DMS79 (cell line): ENCODE data around the gene DAD1.

Experiments
- DNase-seq: peaks from one replicate; lab custom pipeline; 2025; lab: John Stamatoyannopoulos, UW

Gene DAD1

DNA sequence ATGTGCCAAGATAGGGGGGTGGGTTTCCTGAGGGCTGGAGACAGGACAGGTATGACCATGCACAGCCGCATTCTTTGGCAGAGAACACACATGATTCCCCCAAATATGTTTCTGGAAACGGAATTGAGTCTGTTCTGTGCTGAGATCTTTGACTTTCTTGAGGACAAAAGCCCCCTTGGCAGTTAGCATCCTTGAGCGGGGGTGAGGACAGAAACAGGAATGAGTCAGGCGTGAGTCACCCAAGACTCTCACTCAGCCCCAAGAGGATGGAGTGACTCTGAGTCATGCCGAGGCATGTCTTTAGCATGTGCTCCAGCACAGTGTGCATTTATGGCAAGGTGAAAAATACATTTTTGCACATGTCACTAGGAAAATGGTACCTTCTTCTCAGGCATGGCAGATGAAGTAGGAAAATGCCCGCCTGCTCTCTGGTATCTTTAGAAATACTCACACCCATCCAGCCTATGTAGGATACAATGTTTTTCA is 52.1 kb downstream of the DAD1 start:
- DNase-seq: peak; percentile 30

DNA sequence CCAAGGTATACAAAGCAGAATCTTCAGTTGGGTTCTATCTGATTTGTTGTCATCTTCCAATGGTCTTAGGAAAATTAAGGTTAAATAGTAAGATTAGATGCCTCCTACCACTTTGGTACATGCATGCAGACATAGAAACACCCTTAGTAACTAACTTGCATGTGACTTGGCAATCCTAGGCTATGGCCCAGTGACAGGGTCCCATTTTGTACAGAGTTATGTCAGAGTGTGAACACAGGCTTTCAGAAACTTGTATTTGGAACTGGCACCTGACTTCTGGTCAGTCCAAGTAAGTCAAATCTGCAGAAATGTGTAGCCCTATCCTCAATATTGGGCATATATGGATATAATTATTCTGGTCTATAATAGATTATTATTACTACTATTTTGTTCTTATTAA is 53.1 kb downstream of the DAD1 start:
- DNase-seq: no peak

DNA sequence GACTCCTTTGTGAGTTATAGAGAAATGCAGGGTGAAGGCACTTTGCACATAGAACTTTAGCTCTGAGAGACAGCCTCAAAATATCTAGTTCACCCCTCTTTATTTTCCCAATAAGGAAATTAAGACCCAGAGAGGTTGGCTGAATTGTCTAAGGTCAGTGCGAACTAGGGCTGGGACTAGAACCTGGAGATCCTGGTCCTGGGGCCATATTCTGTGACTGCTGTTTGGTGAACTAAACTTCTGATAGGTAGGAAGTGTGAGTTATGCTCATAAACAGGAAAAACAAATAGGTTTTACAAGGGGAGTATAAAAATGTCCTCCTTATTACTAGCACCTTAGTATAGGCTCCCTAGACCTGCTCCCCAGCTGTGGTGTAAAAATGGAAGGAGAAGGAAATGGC is 53.9 kb downstream of the DAD1 start:
- no peak for DNase-seq

DNA sequence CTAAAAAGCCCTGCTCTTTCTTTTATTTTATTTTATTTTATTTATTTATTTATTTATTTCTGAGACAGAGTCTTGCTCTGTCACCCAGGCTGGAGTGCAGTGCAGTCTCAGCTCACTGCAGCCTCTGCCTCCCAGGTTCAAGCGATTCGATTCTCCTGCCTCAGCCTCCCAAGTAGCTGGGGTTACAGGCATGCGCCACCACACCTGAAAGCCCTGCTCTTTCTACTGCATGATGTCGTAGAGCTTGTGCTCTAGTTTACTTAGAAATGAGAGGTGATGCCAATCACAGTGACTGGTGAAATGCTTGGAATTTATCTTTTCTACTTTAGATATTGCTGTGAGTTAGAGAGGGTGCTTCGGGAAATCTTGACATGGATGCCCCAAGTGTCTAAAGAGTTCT is 54.5 kb downstream of the DAD1 start:
- no peak for DNase-seq

DNA sequence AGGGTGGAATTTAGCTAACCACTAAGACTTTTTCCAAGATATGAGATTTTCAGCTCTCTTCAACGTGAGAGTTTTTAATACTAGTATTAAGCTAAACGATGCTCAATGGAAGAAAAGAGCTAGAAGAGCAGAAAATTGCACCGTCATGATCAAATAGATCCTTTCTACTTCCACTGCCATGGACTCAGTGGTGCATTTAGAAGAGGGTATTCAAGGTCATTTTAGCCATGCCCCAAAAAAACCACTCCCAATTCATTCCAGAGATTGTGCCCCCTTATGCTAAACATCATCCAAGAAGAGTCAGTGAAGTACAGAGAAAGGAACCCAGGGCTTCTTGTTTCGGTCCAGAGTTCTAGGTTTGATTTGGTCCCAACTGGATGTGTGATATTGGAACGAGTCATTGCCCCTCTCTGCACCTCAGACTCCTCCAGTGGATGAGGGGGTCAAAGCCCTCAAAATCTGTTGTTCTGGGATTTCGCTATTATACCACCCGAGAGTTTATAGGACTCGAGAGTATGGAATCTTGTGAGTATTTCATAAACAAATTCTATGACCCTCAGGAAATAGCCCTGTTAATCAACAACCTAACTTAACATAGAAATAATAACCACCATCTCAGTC is 55.2 kb downstream of the DAD1 start:
- DNase-seq: no peak

DNA sequence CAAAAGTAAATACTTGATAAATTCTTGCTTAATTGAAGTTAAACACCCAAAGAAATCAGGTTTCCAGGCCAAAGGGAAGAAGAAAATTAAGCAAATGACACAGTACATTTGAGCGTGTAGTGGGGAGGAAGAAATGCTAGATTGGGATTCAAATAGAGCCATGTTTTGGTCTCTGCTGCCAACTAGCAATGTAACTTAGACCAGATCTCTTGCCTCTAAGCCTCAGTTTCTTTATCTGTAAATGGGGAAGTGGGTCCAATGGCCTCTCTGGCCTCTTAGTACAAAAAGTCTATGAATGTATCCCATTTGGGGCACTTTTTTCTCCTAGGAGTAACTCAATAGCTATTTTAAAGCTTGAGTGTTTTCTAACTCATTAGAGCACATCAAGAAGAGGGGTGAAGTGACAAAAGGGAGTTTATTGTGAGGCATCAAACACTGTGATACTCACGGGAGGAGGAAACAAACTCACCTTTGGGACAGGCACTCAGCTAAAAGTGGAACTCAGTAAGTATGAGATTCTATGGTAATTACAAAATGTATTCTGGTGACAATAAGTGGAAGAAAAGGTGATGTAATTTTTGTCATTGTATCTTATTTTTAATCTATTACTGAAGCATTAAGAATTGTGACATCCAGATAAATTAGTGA is 55.8 kb downstream of the DAD1 start:
- DNase-seq: no peak

DNA sequence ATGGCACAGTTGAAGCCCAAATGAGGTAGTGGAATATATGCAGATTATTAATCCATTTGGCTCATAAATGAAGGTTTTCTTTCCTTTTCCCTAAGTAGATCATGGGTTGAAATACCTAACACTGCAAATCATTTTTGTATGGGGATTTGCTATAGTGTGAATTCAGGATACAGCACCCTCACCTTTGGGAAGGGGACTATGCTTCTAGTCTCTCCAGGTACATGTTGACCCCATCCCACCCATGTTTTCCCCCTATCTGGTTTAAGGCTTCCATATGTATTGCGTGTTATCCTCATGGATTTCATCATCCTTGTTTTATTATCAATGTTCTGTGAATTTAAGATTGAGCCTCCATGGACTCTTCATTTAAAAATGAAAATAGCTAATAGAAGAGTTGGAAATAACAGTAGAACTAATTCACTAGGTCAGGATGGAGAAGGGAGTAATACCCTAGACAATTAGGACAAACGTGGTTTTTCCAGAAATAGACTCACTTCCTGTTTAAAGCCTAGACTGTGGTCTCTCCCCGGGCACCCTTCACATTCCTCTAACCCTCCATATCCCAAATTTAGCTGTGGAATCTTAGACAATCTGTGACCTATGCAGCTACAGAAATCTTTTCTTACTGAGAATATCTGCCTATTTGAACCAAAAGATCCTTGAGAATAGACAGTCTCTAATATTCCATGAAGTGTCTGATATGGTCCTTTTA is 56.5 kb downstream of the DAD1 start:
- no peak for DNase-seq

DNA sequence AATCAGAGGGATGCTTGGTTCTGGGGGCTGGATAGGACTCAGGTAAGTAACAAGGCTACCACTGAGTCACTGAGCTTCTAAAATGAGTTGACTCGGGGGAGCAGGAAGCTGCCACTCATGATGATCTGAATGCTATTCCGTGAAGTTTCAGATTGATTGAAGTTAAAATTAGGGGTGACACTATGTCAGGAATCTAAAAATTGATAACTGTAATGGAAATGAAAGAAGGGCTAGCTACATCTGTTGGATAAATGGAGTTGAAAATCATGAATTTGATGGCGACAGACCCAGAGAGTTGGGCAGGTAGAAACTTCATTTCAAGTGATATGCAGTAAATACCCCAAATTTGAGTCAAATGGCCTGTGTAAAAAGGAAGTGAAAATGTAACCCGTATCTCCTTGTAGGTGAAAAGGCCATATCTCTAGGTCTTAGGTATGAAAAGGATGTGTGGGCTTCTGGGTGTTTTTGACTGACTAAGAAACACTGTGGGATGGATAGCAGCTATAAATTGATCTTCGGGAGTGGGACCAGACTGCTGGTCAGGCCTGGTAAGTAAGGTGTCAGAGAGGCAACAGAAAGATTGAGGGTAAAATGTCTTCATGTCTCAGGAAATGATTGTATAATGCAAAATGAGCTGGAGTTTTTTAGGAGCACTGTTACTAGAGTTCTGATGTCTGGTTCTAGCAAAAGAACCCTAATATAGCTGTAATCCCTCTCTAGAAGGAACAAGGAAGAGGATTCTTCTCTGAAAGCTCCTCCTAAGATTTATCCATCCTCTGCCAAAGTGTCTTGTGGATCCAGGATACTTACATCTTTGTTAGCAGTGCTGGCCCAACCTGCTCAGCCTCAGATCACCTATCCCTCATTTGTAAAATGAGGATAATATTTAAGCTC is 57.3 kb downstream of the DAD1 start:
- no peak for DNase-seq

DNA sequence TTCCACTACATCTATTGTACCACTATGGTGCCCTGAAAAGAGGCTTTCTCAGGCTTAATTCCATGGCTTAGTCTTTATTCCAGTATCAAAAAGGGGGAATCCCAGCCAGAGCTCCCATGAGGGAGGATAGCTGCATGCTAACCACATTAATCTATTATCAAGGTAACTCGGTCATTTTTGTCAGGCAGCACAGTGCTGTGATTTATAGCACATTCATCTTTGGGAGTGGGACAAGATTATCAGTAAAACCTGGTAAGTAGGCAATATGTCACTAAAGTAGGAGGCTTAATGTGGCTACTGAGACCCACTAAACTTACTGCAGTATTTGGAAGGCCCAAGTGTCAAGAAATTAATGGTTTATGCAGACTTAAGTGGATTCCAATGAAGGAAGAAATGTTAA is 58.9 kb downstream of the DAD1 start:
- DNase-seq: no peak

DNA sequence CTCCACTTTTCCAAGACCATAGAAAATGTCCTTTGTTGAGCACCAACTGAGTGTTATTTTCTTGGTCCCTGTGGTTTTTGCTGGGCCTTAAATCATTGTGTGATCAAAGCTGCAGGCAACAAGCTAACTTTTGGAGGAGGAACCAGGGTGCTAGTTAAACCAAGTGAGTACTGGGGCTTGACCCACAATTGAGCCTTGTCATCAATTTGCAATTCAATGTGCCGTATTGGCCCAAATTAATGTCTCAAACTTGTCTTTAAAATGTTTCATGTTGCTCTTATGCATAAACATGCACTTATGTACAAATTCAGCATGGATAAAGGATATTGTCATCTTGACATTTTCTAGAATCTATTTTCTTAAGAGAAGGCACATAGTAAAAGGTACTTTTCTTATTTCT is 62.3 kb downstream of the DAD1 start:
- no peak for DNase-seq

DNA sequence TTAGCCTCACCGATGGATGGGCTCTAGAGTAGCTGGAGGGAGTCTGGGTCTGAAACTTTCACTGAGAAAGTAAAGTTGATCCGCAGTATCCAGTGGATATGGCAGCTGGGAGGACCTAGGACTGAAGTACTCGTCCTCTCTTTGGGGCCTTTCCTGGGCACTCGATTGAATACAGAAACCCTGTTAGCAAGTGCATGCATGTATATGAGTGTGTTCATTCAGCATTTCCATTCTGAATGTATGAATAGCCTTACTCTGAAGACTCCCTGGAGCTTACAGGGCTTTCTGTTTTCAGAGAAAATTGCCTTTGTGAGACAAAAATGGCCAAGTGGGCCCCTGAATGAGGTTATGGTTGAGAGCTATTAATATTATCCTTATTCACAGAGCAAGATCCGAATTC is 62.8 kb downstream of the DAD1 start:
- DNase-seq: no peak

DNA sequence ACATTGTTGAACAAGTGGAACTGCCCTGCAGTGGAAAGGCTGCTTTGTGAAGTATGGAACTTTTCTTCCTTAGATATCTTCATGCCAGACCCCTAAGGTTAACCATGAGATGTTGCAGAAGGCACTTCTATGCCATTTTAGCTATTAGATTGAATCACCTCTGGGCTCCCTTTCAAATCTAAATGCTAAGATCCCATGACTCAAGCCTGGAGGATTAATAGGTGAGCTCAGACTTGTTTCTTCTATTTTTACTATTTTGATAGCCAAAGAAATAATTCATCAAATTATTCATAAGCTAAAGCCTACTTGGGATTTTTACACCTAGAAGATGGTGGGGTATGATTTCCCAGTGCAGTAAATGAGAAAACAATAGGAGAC is 64.3 kb downstream of the DAD1 start:
- no peak for DNase-seq

DNA sequence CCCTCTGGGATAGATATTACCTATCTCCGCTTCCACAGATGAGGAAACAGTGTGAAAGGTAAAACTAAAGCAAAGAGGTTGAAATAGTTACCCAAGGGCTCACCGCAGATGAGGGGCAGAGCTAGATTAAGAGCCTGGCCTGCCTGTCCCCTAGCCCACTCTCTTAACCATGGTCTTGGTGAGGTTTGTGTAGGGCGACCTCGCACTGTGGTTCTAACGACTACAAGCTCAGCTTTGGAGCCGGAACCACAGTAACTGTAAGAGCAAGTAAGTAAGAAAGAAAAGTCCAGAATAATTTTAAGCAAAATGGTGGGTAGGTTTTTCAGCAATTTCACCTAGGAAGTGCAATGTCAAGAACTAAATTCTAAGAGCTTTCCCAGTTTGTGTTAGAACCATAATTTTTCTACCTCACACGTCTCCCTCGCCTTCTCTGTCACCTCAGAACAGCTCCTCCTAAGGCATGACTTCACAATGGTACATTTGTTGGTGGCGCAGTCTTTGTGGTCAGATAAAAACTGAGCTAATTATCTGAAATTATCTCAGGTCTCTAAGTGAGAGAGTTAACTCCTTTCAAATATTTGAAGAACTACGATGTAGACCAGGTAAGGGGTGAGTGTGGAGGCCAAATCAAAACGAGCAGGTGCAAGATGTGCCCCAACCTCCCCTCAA is 64.8 kb downstream of the DAD1 start:
- no peak for DNase-seq

DNA sequence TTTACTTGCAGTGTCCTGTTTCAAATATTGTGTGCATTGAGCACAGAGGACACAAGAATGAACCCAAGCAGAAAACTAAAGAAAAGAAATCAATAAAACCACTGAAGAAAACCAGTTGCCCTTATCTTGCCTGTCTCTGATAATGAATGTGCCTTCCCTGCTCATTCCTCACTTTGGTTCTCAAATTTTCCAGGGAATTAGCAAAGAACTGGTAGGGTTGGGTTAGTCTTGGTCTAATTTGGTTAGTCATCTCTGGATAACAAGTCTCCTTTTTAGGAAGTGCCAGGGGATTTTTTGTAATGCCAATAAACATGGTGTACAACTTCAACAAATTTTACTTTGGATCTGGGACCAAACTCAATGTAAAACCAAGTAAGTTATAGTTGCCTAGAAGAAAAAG is 65.7 kb downstream of the DAD1 start:
- no peak for DNase-seq

DNA sequence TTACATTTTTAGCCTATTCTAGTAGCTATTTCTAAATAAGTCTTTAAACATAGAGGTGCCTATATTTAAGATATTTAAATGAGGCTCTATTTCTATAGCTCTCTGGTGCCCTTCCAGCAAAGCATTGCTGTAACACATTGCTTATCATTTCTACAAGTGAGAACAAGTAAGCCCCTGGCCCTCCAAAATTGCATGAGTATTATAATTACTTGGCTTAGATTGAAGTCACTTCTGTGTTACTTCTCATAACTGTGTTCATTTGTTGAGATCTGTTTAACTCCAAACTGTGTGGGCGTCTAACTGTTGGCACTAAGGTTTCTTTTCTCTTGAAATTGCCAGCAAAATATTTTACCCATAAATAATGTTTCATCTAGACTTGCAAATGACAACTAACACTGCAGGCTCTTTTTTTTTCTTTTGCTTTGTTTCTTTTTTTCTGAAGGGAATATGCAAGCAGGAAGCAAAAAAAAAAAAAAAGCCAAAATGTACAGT is 66.5 kb downstream of the DAD1 start:
- DNase-seq: no peak

DNA sequence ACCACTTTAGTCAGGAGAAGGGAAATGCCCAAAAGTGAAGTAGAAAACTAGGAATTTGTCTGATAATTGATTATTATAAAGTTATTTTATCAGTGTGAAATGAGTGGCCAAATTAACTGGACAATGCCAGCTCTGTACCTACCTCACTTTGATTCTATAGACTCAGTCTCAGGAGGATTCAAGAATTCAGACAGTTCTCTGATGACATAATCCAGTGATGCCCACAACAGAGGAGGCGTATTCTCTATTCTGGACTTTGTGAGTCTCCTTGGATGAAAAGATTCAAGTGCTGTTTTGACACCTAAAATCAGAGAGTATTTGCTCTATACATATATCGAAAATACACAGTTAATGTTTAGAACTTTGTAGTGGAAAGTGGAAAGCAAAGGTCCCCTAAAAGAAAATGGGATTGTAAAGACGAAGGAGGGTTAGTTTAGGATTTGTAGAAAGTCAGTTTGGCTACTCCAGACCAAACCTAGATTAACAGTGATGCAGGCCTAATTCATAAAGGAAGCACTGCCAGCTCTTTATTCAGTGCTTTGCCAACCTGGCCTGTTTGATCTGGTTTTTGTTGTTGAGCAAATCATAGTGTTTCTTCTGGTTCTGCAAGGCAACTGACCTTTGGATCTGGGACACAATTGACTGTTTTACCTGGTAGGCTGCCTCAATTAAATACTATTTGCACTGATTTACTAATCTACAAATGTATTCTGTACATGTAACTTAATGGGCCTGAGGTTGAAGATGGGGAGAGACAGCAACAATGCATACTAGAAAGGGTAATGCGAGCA is 67.4 kb downstream of the DAD1 start:
- no peak for DNase-seq

DNA sequence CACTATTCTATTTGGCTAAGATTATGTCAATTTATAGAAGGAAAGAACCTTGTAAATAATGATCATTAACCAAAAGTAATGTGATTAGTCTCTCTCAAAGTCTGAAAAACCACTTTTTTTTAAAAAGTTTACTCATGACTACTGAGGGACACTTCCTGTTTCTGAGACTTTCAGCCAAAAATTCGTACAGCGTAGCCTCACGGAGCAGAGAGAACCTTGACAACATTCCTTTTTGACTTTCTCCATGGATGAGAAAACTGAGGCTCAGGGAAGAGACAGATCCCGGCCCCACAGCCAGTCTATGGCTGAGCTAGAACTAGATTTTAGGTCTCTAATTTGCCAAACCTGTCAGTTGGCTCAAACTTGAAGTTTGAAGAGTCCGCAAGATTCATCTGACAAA is 68.2 kb downstream of the DAD1 start:
- no peak for DNase-seq

DNA sequence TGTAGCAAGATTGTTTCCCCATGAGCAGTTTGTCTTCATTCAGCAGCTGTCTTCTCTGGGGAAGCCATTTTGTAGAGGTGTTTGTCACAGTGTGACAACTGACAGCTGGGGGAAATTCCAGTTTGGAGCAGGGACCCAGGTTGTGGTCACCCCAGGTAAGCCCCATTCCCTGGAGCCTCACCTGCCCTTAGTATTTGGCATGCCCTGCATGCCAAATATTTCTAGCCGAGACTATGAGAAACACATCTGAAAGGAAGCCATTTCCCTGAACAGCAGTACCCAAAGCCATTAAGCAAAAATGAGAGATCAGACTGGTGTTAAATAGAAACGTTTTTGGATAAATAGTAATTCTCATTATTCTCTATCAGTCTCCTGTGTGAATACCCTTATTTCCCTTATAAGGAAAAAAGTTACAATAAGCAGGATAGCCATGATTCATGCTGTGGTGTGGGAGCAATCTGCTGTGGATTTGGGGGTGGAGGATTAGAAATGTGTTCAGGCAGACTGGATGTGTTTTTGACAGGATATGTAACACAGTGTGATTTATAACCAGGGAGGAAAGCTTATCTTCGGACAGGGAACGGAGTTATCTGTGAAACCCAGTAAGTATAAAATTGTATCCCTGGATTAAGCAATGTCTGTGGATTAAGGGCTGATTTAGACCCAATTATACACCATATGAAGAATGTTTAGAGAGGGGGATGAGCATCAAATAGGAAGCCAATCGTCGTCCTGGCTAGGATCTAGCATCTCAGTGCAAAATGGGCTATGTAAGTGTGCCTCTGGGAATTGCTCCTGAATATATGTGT is 68.9 kb downstream of the DAD1 start:
- no peak for DNase-seq

DNA sequence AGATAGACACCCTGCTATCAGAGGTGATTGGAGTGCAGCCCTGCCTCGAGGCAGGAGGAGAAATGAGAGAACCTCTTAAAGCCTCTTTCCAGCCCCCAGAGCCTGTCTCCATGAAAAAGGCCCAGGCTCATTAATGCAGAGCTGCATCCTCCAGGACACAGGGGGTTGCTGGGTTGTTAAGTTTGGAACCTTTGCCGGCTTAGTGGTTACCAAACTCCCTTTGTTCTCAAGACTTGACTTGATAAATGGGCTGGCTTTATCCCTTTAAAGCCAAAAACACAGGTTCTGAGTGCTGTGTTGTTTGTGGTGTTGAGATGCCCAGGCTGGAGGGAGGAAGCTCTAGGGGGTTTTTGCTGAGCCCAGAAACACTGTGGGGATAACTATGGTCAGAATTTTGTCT is 71.0 kb downstream of the DAD1 start:
- DNase-seq: no peak

DNA sequence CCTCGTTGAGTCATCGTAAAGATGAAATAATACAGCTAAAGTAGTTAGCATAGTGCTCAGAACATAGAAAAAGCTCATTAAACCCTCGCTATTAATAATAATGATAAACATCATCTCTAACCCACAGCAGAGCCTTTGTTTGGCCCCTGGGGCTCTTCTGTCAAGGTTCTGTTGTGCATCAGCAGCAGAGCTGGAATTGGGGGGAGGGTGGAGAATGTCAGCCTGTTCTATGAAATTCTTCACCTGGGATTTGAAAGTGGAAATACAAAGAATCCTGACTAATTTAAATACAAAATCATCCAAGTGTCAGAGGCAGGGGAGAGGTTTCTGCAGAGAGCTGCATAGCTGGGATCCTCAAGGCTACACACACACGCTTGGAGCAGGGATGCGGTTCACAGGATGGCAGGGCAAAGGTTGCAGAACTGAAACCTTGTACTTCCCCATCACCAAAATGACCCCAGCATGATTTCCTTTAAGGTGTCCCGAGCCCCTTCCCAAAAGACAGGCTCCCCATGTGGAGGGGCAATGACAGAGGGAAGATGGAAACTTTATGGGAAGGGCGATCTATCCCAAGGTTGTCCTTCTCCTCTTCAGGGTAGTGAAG is 71.8 kb downstream of the DAD1 start:
- no peak for DNase-seq
